ENCODE results near the gene SMIM35.

- TF ChIP-seq OSR1 (CRISPR knock-in tag; IDR thresholded peaks at IDR 0.05) (no peak), PATZ1 (CRISPR knock-in tag; IDR thresholded peaks at IDR 0.05; ENCODE audit: borderline replicate concordance) (no peak), ZFP30 (CRISPR knock-in tag; IDR thresholded peaks at IDR 0.05) (no peak), GLIS3 (CRISPR knock-in tag; IDR thresholded peaks at IDR 0.05) (no peak), TOX (CRISPR knock-in tag; IDR thresholded peaks at IDR 0.05; ENCODE audit: borderline replicate concordance) (no peak), CSDC2 (CRISPR knock-in tag; IDR thresholded peaks at IDR 0.05) (no peak), POU6F1 (CRISPR knock-in tag; IDR thresholded peaks at IDR 0.05; ENCODE audit: borderline replicate concordance, low read depth) (no peak), ZNF8 (CRISPR knock-in tag; IDR thresholded peaks at IDR 0.05) (no peak), ESRRG (CRISPR knock-in tag; IDR thresholded peaks at IDR 0.05) (no peak), CREB5 (CRISPR knock-in tag; IDR thresholded peaks at IDR 0.05; ENCODE audit: low read depth) (no peak), ZFP3 (CRISPR knock-in tag; IDR thresholded peaks at IDR 0.05) (no peak), ZC3H10 (CRISPR knock-in tag; IDR thresholded peaks at IDR 0.05) (no peak), BACH2 (CRISPR knock-in tag; IDR thresholded peaks at IDR 0.05; ENCODE audit: borderline replicate concordance) (no peak), PPARA (CRISPR knock-in tag; IDR thresholded peaks at IDR 0.05; ENCODE audit: borderline replicate concordance) (no peak)
Measured at GRCh38 chr11:118135051-118135795, 48.5 kb upstream of the SMIM35 start.

All from SK-N-SH treated with all-trans-retinoic acid at 6 μM for 48 hours (cell line).